ENCODE data around the gene CORO1C. TPM values are rescaled to one million over a fixed set of nuclear protein-coding genes. Genes with fewer than 3 reads are reported as not detected.
A peak's percentile ranks its signal among the peaks of the same experiment; 100 is the strongest.

CORO1C gene
- total RNA-seq, 1 donor from 2014 or later: 171 TPM

DNA sequence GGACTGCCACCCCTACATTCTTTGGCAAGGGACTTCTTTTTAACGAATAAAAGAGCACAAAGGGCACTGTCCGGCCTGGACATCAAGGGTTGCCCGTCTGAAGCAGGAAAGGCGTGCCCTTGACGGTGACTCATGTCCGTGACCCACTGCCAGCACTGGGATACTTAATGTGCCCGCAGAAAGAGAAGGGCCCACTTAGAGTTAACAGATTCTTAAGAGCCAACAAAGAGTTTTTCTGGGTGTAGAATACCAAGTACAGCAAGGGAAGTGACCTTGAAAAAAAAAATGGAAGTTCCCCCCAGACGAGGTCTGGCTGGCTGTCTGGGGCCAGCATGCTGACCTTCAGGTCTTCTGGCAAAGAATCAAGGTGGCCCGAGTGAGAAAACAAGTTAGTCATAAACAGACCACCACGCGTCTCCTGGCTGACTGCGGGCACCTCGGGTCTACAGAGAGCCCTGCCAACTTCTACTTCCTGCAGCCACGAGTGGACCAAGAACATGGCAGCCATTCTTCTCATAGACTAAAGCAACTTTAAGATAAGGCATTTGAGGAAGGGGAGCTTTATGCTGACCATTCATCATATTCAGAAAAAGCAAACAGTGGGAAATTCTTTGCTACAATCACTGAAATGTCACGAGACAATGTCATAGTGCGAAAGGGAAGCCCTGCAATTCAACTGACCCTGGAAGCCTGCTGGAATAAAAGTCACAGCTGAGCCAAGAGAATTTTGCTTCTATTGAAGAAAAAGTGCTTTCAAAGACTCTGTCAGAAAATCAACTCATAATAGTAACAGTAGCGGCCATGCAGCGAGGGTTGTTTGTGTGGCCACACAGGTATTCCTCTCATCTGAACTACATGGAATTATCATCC lies 87.1 kb downstream of the CORO1C start:
- H3K36me3 Mint-ChIP-seq (ENCODE audit: low read depth): peaks cover 10% of the 10 kb centered on the region
- H3K27me3 Mint-ChIP-seq (ENCODE audit: low read depth): no peaks in the 10 kb centered on the region
- H3K4me1 Mint-ChIP-seq: peaks cover 28% of the 10 kb centered on the region
- no peaks in the 10 kb centered on the region for H3K9me3 Mint-ChIP-seq
- TF ChIP-seq, protein P1, sequence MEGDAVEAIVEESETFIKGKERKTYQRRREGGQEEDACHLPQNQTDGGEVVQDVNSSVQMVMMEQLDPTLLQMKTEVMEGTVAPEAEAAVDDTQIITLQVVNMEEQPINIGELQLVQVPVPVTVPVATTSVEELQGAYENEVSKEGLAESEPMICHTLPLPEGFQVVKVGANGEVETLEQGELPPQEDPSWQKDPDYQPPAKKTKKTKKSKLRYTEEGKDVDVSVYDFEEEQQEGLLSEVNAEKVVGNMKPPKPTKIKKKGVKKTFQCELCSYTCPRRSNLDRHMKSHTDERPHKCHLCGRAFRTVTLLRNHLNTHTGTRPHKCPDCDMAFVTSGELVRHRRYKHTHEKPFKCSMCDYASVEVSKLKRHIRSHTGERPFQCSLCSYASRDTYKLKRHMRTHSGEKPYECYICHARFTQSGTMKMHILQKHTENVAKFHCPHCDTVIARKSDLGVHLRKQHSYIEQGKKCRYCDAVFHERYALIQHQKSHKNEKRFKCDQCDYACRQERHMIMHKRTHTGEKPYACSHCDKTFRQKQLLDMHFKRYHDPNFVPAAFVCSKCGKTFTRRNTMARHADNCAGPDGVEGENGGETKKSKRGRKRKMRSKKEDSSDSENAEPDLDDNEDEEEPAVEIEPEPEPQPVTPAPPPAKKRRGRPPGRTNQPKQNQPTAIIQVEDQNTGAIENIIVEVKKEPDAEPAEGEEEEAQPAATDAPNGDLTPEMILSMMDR (conservative IDR thresholded peaks at IDR 0.05): no peak
- DNase-seq (ENCODE audit: low read depth, low spot score): no peak
- H3K27ac Mint-ChIP-seq (ENCODE audit: unreplicated experiment): peak overlapping the region; percentile 73
- H3K4me3 Mint-ChIP-seq: no peak overlapping the region

- TF ChIP-seq, protein P1 (conservative IDR thresholded peaks at IDR 0.05): no peak
- Mint-ChIP-seq H3K4me1 (peaks cover 39% of the 10 kb centered on the region), H3K9me3 (no peaks in the 10 kb centered on the region), H3K36me3 (ENCODE audit: low read depth) (peaks cover 7% of the 10 kb centered on the region), H3K27me3 (ENCODE audit: low read depth) (no peaks in the 10 kb centered on the region), H3K27ac (ENCODE audit: unreplicated experiment) (no peak overlapping the region), H3K4me3 (no peak overlapping the region)
- no peak for DNase-seq (ENCODE audit: low read depth, low spot score)
These were observed 88.2 kb downstream of the CORO1C start for GRCh38 chr12:108642899-108643654.

- TF ChIP-seq, protein P1 (conservative IDR thresholded peaks at IDR 0.05): no peak
- H3K9me3 Mint-ChIP-seq: no peaks in the 10 kb centered on the region
- H3K27ac Mint-ChIP-seq (ENCODE audit: unreplicated experiment): peak overlapping the region; percentile 2
- H3K4me1 Mint-ChIP-seq: peaks cover 46% of the 10 kb centered on the region
- no peaks in the 10 kb centered on the region for H3K27me3 Mint-ChIP-seq (ENCODE audit: low read depth)
- peaks cover 7% of the 10 kb centered on the region for H3K36me3 Mint-ChIP-seq (ENCODE audit: low read depth)
- no peak for DNase-seq (ENCODE audit: low read depth, low spot score)
- H3K4me3 Mint-ChIP-seq: no peak overlapping the region
These were observed 88.9 kb downstream of the CORO1C start for GRCh38 chr12:108642269-108642870.

- Mint-ChIP-seq H3K4me1 (peaks cover 52% of the 10 kb centered on the region), H3K9me3 (no peaks in the 10 kb centered on the region), H3K27me3 (ENCODE audit: low read depth) (no peaks in the 10 kb centered on the region), H3K36me3 (ENCODE audit: low read depth) (peaks cover 7% of the 10 kb centered on the region), H3K27ac (ENCODE audit: unreplicated experiment) (no peak overlapping the region), H3K4me3 (no peak overlapping the region)
- TF ChIP-seq, protein P1 (conservative IDR thresholded peaks at IDR 0.05): no peak
- no peak for DNase-seq (ENCODE audit: low read depth, low spot score)
These were observed 89.7 kb downstream of the CORO1C start for GRCh38 chr12:108641446-108642268.

Measured in neural crest cell (in vitro differentiated cells).